ENCODE measurements around the gene STOX2. TPM values are rescaled to one million over a fixed set of nuclear protein-coding genes. Genes with fewer than 3 reads are reported as not detected.

Gene STOX2
- total RNA-seq, 1 donor from 2014 or later = 6.2 TPM

GRCh38 chr4:184067931-184068554, 162.9 kb downstream of the STOX2 start:
- no peak for DNase-seq (ENCODE audit: low spot score)

Other genes with a start within 250 kb of the STOX2 start
- gene RWDD4, start 246.1 kb upstream of the STOX2 start, total RNA-seq = 15.9 TPM
- gene TRAPPC11, start 246.0 kb upstream of the STOX2 start, total RNA-seq = 31.6 TPM